Measurements from ENCODE around the gene GALR2.
A peak's percentile ranks its signal among the peaks of the same experiment; 100 is the strongest.

GALR2 gene

GRCh38 chr17:76091526-76092286 is 17.1 kb downstream of the GALR2 start:
- DNase-seq (ENCODE audit: low read depth), result no peak
- H3K4me3 ChIP-seq (ENCODE audit: low read depth, low read length), result no peak overlapping the region
- TF ChIP-seq MAX (IDR thresholded peaks at IDR 0.05; ENCODE audit: low read depth, low read length), result no peak

- DNase-seq (ENCODE audit: low read depth), result no peak
- H3K4me3 ChIP-seq (ENCODE audit: low read depth, low read length), result no peak overlapping the region
- TF ChIP-seq CTCF (IDR thresholded peaks at IDR 0.05; ENCODE audit: low read depth, low read length) (no peak), MYC (IDR thresholded peaks at IDR 0.05; ENCODE audit: low read depth, low read length) (no peak), POLR2A (IDR thresholded peaks at IDR 0.05; ENCODE audit: extremely low read depth, insufficient read length) (no peak), MAX (IDR thresholded peaks at IDR 0.05; ENCODE audit: low read depth, low read length) (no peak)
Measured at GRCh38 chr17:76092526-76093413, 18.2 kb downstream of the GALR2 start.

GRCh38 chr17:76094046-76094445 is 19.5 kb downstream of the GALR2 start:
- TF ChIP-seq MAX (IDR thresholded peaks at IDR 0.05; ENCODE audit: low read depth, low read length) (no peak), MYC (IDR thresholded peaks at IDR 0.05; ENCODE audit: low read depth, low read length) (no peak), CTCF (IDR thresholded peaks at IDR 0.05; ENCODE audit: low read depth, low read length) (no peak), POLR2A (IDR thresholded peaks at IDR 0.05; ENCODE audit: extremely low read depth, insufficient read length) (no peak)
- no peak for DNase-seq (ENCODE audit: low read depth)
- H3K4me3 ChIP-seq (ENCODE audit: low read depth, low read length), result no peak overlapping the region

- DNase-seq (ENCODE audit: low read depth), result no peak
- H3K4me3 ChIP-seq (ENCODE audit: low read depth, low read length), result no peak overlapping the region
- TF ChIP-seq POLR2A (IDR thresholded peaks at IDR 0.05; ENCODE audit: extremely low read depth, insufficient read length), result no peak
- TF ChIP-seq CTCF (IDR thresholded peaks at IDR 0.05; ENCODE audit: low read depth, low read length), result no peak
- no peak for TF ChIP-seq MYC (IDR thresholded peaks at IDR 0.05; ENCODE audit: low read depth, low read length)
- no peak for TF ChIP-seq MAX (IDR thresholded peaks at IDR 0.05; ENCODE audit: low read depth, low read length)
Measured at GRCh38 chr17:76095943-76096342, 21.4 kb downstream of the GALR2 start.

- TF ChIP-seq MAX (IDR thresholded peaks at IDR 0.05; ENCODE audit: low read depth, low read length), result no peak
- no peak for TF ChIP-seq MYC (IDR thresholded peaks at IDR 0.05; ENCODE audit: low read depth, low read length)
- no peak for TF ChIP-seq CTCF (IDR thresholded peaks at IDR 0.05; ENCODE audit: low read depth, low read length)
- no peak for TF ChIP-seq POLR2A (IDR thresholded peaks at IDR 0.05; ENCODE audit: extremely low read depth, insufficient read length)
Measured at GRCh38 chr17:76097716-76098295, 23.2 kb downstream of the GALR2 start.

GRCh38 chr17:76102944-76103273 is 28.3 kb downstream of the GALR2 start:
- no peak for DNase-seq (ENCODE audit: low read depth)
- TF ChIP-seq CTCF (IDR thresholded peaks at IDR 0.05; ENCODE audit: low read depth, low read length) (no peak), MYC (IDR thresholded peaks at IDR 0.05; ENCODE audit: low read depth, low read length) (no peak), POLR2A (IDR thresholded peaks at IDR 0.05; ENCODE audit: extremely low read depth, insufficient read length) (no peak), MAX (IDR thresholded peaks at IDR 0.05; ENCODE audit: low read depth, low read length) (no peak)
- H3K4me3 ChIP-seq (ENCODE audit: low read depth, low read length), result peak overlapping the region; percentile 86

More at GRCh38 chr17:76097716-76098295, 23.2 kb downstream of the GALR2 start:
- no peak overlapping the region for H3K4me3 ChIP-seq (ENCODE audit: low read depth, low read length)
- DNase-seq (ENCODE audit: low read depth), result no peak
